GM12878 (cell line): ENCODE measurements around the gene TMOD2. TPM values are rescaled to one million over a fixed set of nuclear protein-coding genes. Genes with fewer than 3 reads are reported as not detected.

ENCODE experiments used
- FOXM1 ChIP-seq: IDR thresholded peaks from 2 replicates; pipeline ENCODE4 v1.6.1; 2012; ENCODE audit warnings: low read depth, mild to moderate bottlenecking, inconsistent platforms, low read length, moderate library complexity
- MEF2B ChIP-seq: fragments of 450-650 bp; IDR thresholded peaks from 2 replicates; pipeline ENCODE4 v1.6.1; 2018; ENCODE audit warnings: mild to moderate bottlenecking, moderate library complexity; ENCODE audit not compliant: partially characterized antibody, poor library complexity, severe bottlenecking
- NR2C1 ChIP-seq: fragments of 450-650 bp; IDR thresholded peaks from 2 replicates; pipeline ENCODE4 v1.6.1; 2017; ENCODE audit warnings: antibody characterized with exemption, mild to moderate bottlenecking, moderate library complexity
- PML ChIP-seq: IDR thresholded peaks from 2 replicates; pipeline ENCODE4 v1.6.1; 2012; ENCODE audit warnings: low read length, inconsistent platforms
- SMC3 ChIP-seq: IDR thresholded peaks from 2 replicates; pipeline ENCODE4 v1.6.1; 2011; ENCODE audit warnings: low read length, improper control_type of control experiment, borderline replicate concordance
- STAT1 ChIP-seq: fragments of 450-650 bp; conservative IDR thresholded peaks from 2 replicates; pipeline ENCODE4 v1.6.1; 2014; ENCODE audit warnings: antibody characterized with exemption, mild to moderate bottlenecking
- polyA plus RNA-seq, 11 experiments: library from polyadenylated mRNA; depleted of rRNA in 4 of 11; unstranded in 6 of 11; stranded (reverse) in 5 of 11; fragments of >200 nt; fragmentation: Nextera tagmentation in 4 of 11; fragmentation: Illumina TruSeq in 1 of 11; extraction: Ambion mirVana in 4 of 11; extraction: Trizol in 1 of 11; gene quantifications; 1 replicate in 1 of 11; 2 replicates in 10 of 11; pipeline versions ENCODE4 v1.2.1 to v1.2.3, GENCODE V29; 2011 to 2016; ENCODE audit warnings: inconsistent platforms in 2 of 11, missing spikeins in 2 of 11, low read depth in 1 of 11
- total RNA-seq, 4 experiments: library from RNA; depleted of rRNA in 3 of 4; stranded (reverse); fragments of >200 nt in 3 of 4; fragmentation: Illumina TruSeq in 1 of 4; extraction: Trizol in 1 of 4; gene quantifications; 2 replicates each; pipeline versions ENCODE4 v1.2.1 to v1.2.3, GENCODE V29; 2013 to 2021
- TF ChIP-seq, protein P1 (sequence below): IDR thresholded peaks from 2 replicates; pipeline ENCODE4 v1.6.1; 2011; ENCODE audit warnings: mild to moderate bottlenecking, low read depth, low read length, moderate library complexity; ENCODE audit not compliant: insufficient replicate concordance
- TF ChIP-seq, protein P2 (sequence below): IDR thresholded peaks from 2 replicates; pipeline ENCODE4 v1.6.1; 2011; ENCODE audit warnings: borderline replicate concordance, low read depth, mild to moderate bottlenecking, moderate library complexity, mixed read lengths, low read length; ENCODE audit not compliant: insufficient read depth; ENCODE audit errors: extremely low read length
- TF ChIP-seq, protein P3 (sequence below): IDR thresholded peaks from 2 replicates; pipeline ENCODE4 v1.6.1; 2012; ENCODE audit warnings: low read depth, low read length, improper control_type of control experiment
- TF ChIP-seq, protein P4 (sequence below): IDR thresholded peaks from 2 replicates; pipeline ENCODE4 v1.6.1; 2012; ENCODE audit warnings: mild to moderate bottlenecking, low read depth, low read length
- TF ChIP-seq, protein P5 (sequence below): IDR thresholded peaks from 2 replicates; pipeline ENCODE4 v1.6.1; 2012; ENCODE audit warnings: improper control_type of control experiment, low read depth, low read length; ENCODE audit not compliant: insufficient replicate concordance
- TF ChIP-seq, protein P6 (sequence below): fragments of 450-650 bp; IDR thresholded peaks from 2 replicates; pipeline ENCODE4 v1.6.1; 2018; ENCODE audit warnings: mild to moderate bottlenecking, low read depth, moderate library complexity; ENCODE audit not compliant: partially characterized antibody

Gene TMOD2
- total and polyA plus RNA-seq, 10 of the 15 experiments (the other 5 are each of a cell fraction or from before 2014, with no cell fraction given): 0.61 to 15.2 (median 6.3) TPM

DNA sequence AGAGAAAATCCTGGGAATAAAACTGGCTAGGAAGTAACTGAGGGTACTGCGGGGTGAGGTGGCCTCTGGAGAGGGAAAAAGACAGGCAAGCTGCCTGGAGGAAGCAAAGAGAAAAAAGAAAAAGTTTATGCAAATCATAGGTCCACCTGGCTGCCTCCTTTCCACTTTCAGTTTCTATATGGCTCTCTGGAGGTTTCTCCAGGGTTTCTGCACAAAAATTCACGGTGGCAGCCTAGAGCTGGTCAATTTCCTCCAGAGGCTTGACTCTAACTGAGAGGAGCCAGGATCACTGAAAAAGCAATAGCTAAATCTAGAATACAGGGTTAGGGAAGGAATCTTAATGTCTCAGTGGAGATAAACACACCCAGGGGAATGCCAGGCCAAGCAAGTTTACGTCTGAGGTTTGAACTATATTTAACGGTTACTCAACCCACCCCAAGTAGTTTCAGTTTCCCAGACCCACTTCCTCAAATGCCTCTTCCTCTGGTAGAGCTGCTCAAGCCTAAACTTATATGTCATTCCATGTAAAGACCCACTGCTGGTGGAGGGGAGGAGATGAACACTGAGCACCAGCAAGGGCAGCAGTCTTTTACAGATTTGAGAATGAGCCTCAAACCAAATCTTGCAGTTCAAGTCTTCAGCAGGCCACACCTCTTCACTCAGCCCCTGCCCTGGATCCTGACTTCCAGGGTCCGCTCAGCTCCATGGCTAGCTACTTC, 19.7 kb upstream of the TMOD2 start (continued):
- TF ChIP-seq, protein P1, sequence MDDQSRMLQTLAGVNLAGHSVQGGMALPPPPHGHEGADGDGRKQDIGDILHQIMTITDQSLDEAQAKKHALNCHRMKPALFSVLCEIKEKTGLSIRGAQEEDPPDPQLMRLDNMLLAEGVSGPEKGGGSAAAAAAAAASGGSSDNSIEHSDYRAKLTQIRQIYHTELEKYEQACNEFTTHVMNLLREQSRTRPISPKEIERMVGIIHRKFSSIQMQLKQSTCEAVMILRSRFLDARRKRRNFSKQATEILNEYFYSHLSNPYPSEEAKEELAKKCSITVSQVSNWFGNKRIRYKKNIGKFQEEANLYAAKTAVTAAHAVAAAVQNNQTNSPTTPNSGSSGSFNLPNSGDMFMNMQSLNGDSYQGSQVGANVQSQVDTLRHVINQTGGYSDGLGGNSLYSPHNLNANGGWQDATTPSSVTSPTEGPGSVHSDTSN: no peak
- TF ChIP-seq, protein P2, sequence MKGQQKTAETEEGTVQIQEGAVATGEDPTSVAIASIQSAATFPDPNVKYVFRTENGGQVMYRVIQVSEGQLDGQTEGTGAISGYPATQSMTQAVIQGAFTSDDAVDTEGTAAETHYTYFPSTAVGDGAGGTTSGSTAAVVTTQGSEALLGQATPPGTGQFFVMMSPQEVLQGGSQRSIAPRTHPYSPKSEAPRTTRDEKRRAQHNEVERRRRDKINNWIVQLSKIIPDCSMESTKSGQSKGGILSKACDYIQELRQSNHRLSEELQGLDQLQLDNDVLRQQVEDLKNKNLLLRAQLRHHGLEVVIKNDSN: no peak
- TF ChIP-seq NR2C1 (no peak), FOXM1 (peak; percentile 88), SMC3 (no peak), STAT1 (no peak), MEF2B (peak; percentile 96), PML (peak; percentile 78)
- TF ChIP-seq, protein P3, sequence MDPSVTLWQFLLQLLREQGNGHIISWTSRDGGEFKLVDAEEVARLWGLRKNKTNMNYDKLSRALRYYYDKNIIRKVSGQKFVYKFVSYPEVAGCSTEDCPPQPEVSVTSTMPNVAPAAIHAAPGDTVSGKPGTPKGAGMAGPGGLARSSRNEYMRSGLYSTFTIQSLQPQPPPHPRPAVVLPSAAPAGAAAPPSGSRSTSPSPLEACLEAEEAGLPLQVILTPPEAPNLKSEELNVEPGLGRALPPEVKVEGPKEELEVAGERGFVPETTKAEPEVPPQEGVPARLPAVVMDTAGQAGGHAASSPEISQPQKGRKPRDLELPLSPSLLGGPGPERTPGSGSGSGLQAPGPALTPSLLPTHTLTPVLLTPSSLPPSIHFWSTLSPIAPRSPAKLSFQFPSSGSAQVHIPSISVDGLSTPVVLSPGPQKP: no peak
- TF ChIP-seq, protein P4, sequence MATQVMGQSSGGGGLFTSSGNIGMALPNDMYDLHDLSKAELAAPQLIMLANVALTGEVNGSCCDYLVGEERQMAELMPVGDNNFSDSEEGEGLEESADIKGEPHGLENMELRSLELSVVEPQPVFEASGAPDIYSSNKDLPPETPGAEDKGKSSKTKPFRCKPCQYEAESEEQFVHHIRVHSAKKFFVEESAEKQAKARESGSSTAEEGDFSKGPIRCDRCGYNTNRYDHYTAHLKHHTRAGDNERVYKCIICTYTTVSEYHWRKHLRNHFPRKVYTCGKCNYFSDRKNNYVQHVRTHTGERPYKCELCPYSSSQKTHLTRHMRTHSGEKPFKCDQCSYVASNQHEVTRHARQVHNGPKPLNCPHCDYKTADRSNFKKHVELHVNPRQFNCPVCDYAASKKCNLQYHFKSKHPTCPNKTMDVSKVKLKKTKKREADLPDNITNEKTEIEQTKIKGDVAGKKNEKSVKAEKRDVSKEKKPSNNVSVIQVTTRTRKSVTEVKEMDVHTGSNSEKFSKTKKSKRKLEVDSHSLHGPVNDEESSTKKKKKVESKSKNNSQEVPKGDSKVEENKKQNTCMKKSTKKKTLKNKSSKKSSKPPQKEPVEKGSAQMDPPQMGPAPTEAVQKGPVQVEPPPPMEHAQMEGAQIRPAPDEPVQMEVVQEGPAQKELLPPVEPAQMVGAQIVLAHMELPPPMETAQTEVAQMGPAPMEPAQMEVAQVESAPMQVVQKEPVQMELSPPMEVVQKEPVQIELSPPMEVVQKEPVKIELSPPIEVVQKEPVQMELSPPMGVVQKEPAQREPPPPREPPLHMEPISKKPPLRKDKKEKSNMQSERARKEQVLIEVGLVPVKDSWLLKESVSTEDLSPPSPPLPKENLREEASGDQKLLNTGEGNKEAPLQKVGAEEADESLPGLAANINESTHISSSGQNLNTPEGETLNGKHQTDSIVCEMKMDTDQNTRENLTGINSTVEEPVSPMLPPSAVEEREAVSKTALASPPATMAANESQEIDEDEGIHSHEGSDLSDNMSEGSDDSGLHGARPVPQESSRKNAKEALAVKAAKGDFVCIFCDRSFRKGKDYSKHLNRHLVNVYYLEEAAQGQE: no peak
- TF ChIP-seq, protein P5, sequence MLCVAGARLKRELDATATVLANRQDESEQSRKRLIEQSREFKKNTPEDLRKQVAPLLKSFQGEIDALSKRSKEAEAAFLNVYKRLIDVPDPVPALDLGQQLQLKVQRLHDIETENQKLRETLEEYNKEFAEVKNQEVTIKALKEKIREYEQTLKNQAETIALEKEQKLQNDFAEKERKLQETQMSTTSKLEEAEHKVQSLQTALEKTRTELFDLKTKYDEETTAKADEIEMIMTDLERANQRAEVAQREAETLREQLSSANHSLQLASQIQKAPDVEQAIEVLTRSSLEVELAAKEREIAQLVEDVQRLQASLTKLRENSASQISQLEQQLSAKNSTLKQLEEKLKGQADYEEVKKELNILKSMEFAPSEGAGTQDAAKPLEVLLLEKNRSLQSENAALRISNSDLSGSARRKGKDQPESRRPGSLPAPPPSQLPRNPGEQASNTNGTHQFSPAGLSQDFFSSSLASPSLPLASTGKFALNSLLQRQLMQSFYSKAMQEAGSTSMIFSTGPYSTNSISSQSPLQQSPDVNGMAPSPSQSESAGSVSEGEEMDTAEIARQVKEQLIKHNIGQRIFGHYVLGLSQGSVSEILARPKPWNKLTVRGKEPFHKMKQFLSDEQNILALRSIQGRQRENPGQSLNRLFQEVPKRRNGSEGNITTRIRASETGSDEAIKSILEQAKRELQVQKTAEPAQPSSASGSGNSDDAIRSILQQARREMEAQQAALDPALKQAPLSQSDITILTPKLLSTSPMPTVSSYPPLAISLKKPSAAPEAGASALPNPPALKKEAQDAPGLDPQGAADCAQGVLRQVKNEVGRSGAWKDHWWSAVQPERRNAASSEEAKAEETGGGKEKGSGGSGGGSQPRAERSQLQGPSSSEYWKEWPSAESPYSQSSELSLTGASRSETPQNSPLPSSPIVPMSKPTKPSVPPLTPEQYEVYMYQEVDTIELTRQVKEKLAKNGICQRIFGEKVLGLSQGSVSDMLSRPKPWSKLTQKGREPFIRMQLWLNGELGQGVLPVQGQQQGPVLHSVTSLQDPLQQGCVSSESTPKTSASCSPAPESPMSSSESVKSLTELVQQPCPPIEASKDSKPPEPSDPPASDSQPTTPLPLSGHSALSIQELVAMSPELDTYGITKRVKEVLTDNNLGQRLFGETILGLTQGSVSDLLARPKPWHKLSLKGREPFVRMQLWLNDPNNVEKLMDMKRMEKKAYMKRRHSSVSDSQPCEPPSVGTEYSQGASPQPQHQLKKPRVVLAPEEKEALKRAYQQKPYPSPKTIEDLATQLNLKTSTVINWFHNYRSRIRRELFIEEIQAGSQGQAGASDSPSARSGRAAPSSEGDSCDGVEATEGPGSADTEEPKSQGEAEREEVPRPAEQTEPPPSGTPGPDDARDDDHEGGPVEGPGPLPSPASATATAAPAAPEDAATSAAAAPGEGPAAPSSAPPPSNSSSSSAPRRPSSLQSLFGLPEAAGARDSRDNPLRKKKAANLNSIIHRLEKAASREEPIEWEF: no peak
- TF ChIP-seq, protein P6, sequence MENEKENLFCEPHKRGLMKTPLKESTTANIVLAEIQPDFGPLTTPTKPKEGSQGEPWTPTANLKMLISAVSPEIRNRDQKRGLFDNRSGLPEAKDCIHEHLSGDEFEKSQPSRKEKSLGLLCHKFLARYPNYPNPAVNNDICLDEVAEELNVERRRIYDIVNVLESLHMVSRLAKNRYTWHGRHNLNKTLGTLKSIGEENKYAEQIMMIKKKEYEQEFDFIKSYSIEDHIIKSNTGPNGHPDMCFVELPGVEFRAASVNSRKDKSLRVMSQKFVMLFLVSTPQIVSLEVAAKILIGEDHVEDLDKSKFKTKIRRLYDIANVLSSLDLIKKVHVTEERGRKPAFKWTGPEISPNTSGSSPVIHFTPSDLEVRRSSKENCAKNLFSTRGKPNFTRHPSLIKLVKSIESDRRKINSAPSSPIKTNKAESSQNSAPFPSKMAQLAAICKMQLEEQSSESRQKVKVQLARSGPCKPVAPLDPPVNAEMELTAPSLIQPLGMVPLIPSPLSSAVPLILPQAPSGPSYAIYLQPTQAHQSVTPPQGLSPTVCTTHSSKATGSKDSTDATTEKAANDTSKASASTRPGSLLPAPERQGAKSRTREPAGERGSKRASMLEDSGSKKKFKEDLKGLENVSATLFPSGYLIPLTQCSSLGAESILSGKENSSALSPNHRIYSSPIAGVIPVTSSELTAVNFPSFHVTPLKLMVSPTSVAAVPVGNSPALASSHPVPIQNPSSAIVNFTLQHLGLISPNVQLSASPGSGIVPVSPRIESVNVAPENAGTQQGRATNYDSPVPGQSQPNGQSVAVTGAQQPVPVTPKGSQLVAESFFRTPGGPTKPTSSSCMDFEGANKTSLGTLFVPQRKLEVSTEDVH: no peak
